ENCODE data around the gene RPL22L1.
"Not testable (repeated sequence)": the region's sequence is repeated elsewhere in the genome, so short reads cannot be mapped to it uniquely, and the experiment has no call there.

RPL22L1 gene

GRCh38 chr3:170905862-170906261 lies 35.9 kb upstream of the RPL22L1 start (continued):
- TF ChIP-seq CSRNP3 (CRISPR knock-in tag; IDR thresholded peaks at IDR 0.05), result no peak
- TF ChIP-seq PATZ1 (CRISPR knock-in tag; IDR thresholded peaks at IDR 0.05; ENCODE audit: borderline replicate concordance), result no peak

- no peak for ATAC-seq
- TF ChIP-seq TCF4 (CRISPR knock-in tag; IDR thresholded peaks at IDR 0.05; ENCODE audit: borderline replicate concordance) (no peak), PPARA (CRISPR knock-in tag; IDR thresholded peaks at IDR 0.05; ENCODE audit: borderline replicate concordance) (no peak), SNAI2 (CRISPR knock-in tag; IDR thresholded peaks at IDR 0.05) (no peak), ZNF8 (CRISPR knock-in tag; IDR thresholded peaks at IDR 0.05) (no peak), ZNF70 (CRISPR knock-in tag; IDR thresholded peaks at IDR 0.05) (no peak), POU6F1 (CRISPR knock-in tag; IDR thresholded peaks at IDR 0.05; ENCODE audit: borderline replicate concordance, low read depth) (no peak), ESRRG (CRISPR knock-in tag; IDR thresholded peaks at IDR 0.05) (no peak), GLIS3 (CRISPR knock-in tag; IDR thresholded peaks at IDR 0.05) (no peak), ZFP3 (CRISPR knock-in tag; IDR thresholded peaks at IDR 0.05) (no peak), RARB (CRISPR knock-in tag; IDR thresholded peaks at IDR 0.05) (no peak), OSR1 (CRISPR knock-in tag; IDR thresholded peaks at IDR 0.05) (no peak), CSRNP3 (CRISPR knock-in tag; IDR thresholded peaks at IDR 0.05) (no peak)
Measured at GRCh38 chr3:170903123-170903522, 33.1 kb upstream of the RPL22L1 start.

- no peak for ATAC-seq
- TF ChIP-seq CREB5 (CRISPR knock-in tag; IDR thresholded peaks at IDR 0.05; ENCODE audit: low read depth) (no peak), ZFP3 (CRISPR knock-in tag; IDR thresholded peaks at IDR 0.05) (no peak), SNAI2 (CRISPR knock-in tag; IDR thresholded peaks at IDR 0.05) (no peak), CSDC2 (CRISPR knock-in tag; IDR thresholded peaks at IDR 0.05) (no peak), ZNF8 (CRISPR knock-in tag; IDR thresholded peaks at IDR 0.05) (no peak), PPARA (CRISPR knock-in tag; IDR thresholded peaks at IDR 0.05; ENCODE audit: borderline replicate concordance) (no peak), ZNF565 (CRISPR knock-in tag; conservative IDR thresholded peaks at IDR 0.05; ENCODE audit: low read depth) (no peak), CSRNP3 (CRISPR knock-in tag; IDR thresholded peaks at IDR 0.05) (no peak), ZFP30 (CRISPR knock-in tag; IDR thresholded peaks at IDR 0.05) (no peak), GLIS3 (CRISPR knock-in tag; IDR thresholded peaks at IDR 0.05) (no peak), ZC3H10 (CRISPR knock-in tag; IDR thresholded peaks at IDR 0.05) (no peak), OSR1 (CRISPR knock-in tag; IDR thresholded peaks at IDR 0.05) (no peak)
Measured at GRCh38 chr3:170899455-170899854, 29.5 kb upstream of the RPL22L1 start.

- ATAC-seq, result no peak
- TF ChIP-seq ISL1 (CRISPR knock-in tag; IDR thresholded peaks at IDR 0.05), result no peak
- TF ChIP-seq POU6F1 (CRISPR knock-in tag; IDR thresholded peaks at IDR 0.05; ENCODE audit: borderline replicate concordance, low read depth), result no peak
- no peak for TF ChIP-seq ZFP3 (CRISPR knock-in tag; IDR thresholded peaks at IDR 0.05)
- no peak for TF ChIP-seq CSRNP3 (CRISPR knock-in tag; IDR thresholded peaks at IDR 0.05)
- TF ChIP-seq SNAI2 (CRISPR knock-in tag; IDR thresholded peaks at IDR 0.05), result no peak
- no peak for TF ChIP-seq ZNF8 (CRISPR knock-in tag; IDR thresholded peaks at IDR 0.05)
- TF ChIP-seq ARNTL (CRISPR knock-in tag; IDR thresholded peaks at IDR 0.05; ENCODE audit: borderline replicate concordance, low read depth), result no peak
Measured at GRCh38 chr3:170897978-170898377, 28.0 kb upstream of the RPL22L1 start.

GRCh38 chr3:170897199-170897598 lies 27.2 kb upstream of the RPL22L1 start:
- ATAC-seq, result not testable (repeated sequence)
